ENCODE measurements around the gene DHX40. TPM values are rescaled to one million over a fixed set of nuclear protein-coding genes. Genes with fewer than 3 reads are reported as not detected.
"Not testable (repeated sequence)": the region's sequence is repeated elsewhere in the genome, so short reads cannot be mapped to it uniquely, and the experiment has no call there.

The DHX40 gene
- total RNA-seq, 2 experiments from 2014 or later: 17.7 to 20.8 TPM

GRCh38 chr17:59650642-59651041, 85.2 kb downstream of the DHX40 start:
- ATAC-seq (no peak), DNase-seq (no peak)
- Mint-ChIP-seq H3K36me3 (ENCODE audit: low read depth) (peaks cover 75% of the 10 kb centered on the region), H3K4me3 (no peak overlapping the region), H3K4me1 (ENCODE audit: low read depth) (peaks cover 27% of the 10 kb centered on the region), H3K27me3 (ENCODE audit: low read depth) (no peaks in the 10 kb centered on the region), H3K27ac (no peak overlapping the region), H3K9me3 (ENCODE audit: insufficient read depth) (no peaks in the 10 kb centered on the region)
- ChIA-PET CTCF (interaction anchor here (0.6 to 1.5 kb wide), 2 partner anchors 9 to 130 kb away, joined by 3 to 4 read pairs; no protein-coding TSS in a partner anchor), POLR2A (interaction anchor here (1.9 kb wide), 1 partner anchor 32 kb away, joined by 6 read pairs; no protein-coding TSS in a partner anchor)

GRCh38 chr17:59651346-59651745, 85.9 kb downstream of the DHX40 start:
- DNase-seq: peak; percentile 33
- Mint-ChIP-seq H3K36me3 (ENCODE audit: low read depth) (peaks cover 76% of the 10 kb centered on the region), H3K27ac (no peak overlapping the region), H3K27me3 (ENCODE audit: low read depth) (no peaks in the 10 kb centered on the region), H3K9me3 (ENCODE audit: insufficient read depth) (no peaks in the 10 kb centered on the region), H3K4me1 (ENCODE audit: low read depth) (peaks cover 27% of the 10 kb centered on the region), H3K4me3 (no peak overlapping the region)
- ChIA-PET CTCF (interaction anchor here (1.2 to 2.3 kb wide), 3 partner anchors 8 to 386 kb away, joined by 3 to 5 read pairs (median 4); no protein-coding TSS in a partner anchor), POLR2A (interaction anchor here (1.9 kb wide), 1 partner anchor 32 kb away, joined by 6 read pairs; no protein-coding TSS in a partner anchor)
- peak; percentile 95 for ATAC-seq

- Mint-ChIP-seq H3K36me3 (ENCODE audit: low read depth) (peaks cover 73% of the 10 kb centered on the region), H3K4me1 (ENCODE audit: low read depth) (peaks cover 27% of the 10 kb centered on the region), H3K27me3 (ENCODE audit: low read depth) (no peaks in the 10 kb centered on the region), H3K27ac (no peak overlapping the region), H3K9me3 (ENCODE audit: insufficient read depth) (no peaks in the 10 kb centered on the region), H3K4me3 (no peak overlapping the region)
- CTCF ChIA-PET: interaction anchor here (1.2 to 2.3 kb wide), 2 partner anchors 8 to 385 kb away, joined by 3 to 5 read pairs; no protein-coding TSS in a partner anchor
- POLR2A ChIA-PET: interaction anchor here (1.4 kb wide), 1 partner anchor 34 kb away, joined by 3 read pairs; no protein-coding TSS in a partner anchor
- ATAC-seq (no peak), DNase-seq (no peak)
Measured at GRCh38 chr17:59652119-59652518, 86.7 kb downstream of the DHX40 start.

- H3K9me3 Mint-ChIP-seq (ENCODE audit: insufficient read depth); H3K4me3 Mint-ChIP-seq; POLR2A ChIA-PET; CTCF ChIA-PET; ATAC-seq; H3K27ac Mint-ChIP-seq; DNase-seq; H3K27me3 Mint-ChIP-seq (ENCODE audit: low read depth): not testable (repeated sequence)
- Mint-ChIP-seq H3K36me3 (ENCODE audit: low read depth) (peaks cover 63% of the 10 kb centered on the region), H3K4me1 (ENCODE audit: low read depth) (peaks cover 12% of the 10 kb centered on the region)
Measured at GRCh38 chr17:59656624-59657023, 91.2 kb downstream of the DHX40 start.

Other genes starting within 250 kb of the DHX40 start
- 1 to 10 TPM; 9.0 to 10.0 TPM for gene YPEL2, start 234.0 kb upstream of the DHX40 start, total RNA-seq
- gene CLTC, start 54.3 kb downstream of the DHX40 start, total RNA-seq: 100 to 1,000 TPM; 126 to 131 TPM
- 10 to 100 TPM; 21.5 to 24.7 TPM for gene PTRH2, start 141.8 kb downstream of the DHX40 start, total RNA-seq
- 100 to 1,000 TPM; 122 to 123 TPM for gene VMP1, start 142.0 kb downstream of the DHX40 start, total RNA-seq